Central memory CD4-positive, alpha-beta T cell (primary cell): ENCODE measurements around the gene PPY.
"Not testable (repeated sequence)": the region's sequence is repeated elsewhere in the genome, so short reads cannot be mapped to it uniquely, and the experiment has no call there.

Experiments used
- DNase-seq: peaks from one replicate; pipeline ENCODE4 v3.0.0; 2022

Gene PPY

GRCh38 chr17:43962479-43962878 is 20.2 kb upstream of the PPY start:
- DNase-seq: no peak

GRCh38 chr17:43961954-43962353 is 19.7 kb upstream of the PPY start:
- no peak for DNase-seq

GRCh38 chr17:43961292-43961691 is 19.0 kb upstream of the PPY start:
- not testable (repeated sequence) for DNase-seq

GRCh38 chr17:43958748-43959352 is 16.6 kb upstream of the PPY start:
- no peak for DNase-seq

GRCh38 chr17:43956222-43956621 is 13.9 kb upstream of the PPY start:
- DNase-seq: no peak

GRCh38 chr17:43953746-43954145 is 11.5 kb upstream of the PPY start, which contains the start of gene PYY:
Gene PYY (minus strand): TSS chr17:43953940. CDS start chr17:43953483, 457 bp downstream.
- no peak for DNase-seq

GRCh38 chr17:43952724-43953666 is 10.7 kb upstream of the PPY start:
- DNase-seq: no peak

- DNase-seq: no peak
Observed at GRCh38 chr17:43952351-43952723, 10.1 kb upstream of the PPY start.

GRCh38 chr17:43951750-43952149 is 9.5 kb upstream of the PPY start:
- no peak for DNase-seq

- no peak for DNase-seq
Observed at GRCh38 chr17:43950554-43950953, 8.3 kb upstream of the PPY start.

- DNase-seq: no peak
Observed at GRCh38 chr17:43949781-43950180, 7.5 kb upstream of the PPY start.

GRCh38 chr17:43946781-43947180 is 4.5 kb upstream of the PPY start:
- no peak for DNase-seq

GRCh38 chr17:43945074-43945829 is 3.0 kb upstream of the PPY start:
- no peak for DNase-seq

GRCh38 chr17:43940630-43941029 is 1.6 kb downstream of the PPY start:
- no peak for DNase-seq

- no peak for DNase-seq
Observed at GRCh38 chr17:43939886-43940285, 2.4 kb downstream of the PPY start.

GRCh38 chr17:43939452-43939851 is 2.8 kb downstream of the PPY start:
- not testable (repeated sequence) for DNase-seq

- no peak for DNase-seq
Observed at GRCh38 chr17:43938838-43939182, 3.5 kb downstream of the PPY start.

GRCh38 chr17:43936434-43936833 is 5.8 kb downstream of the PPY start:
- no peak for DNase-seq

GRCh38 chr17:43935926-43936261 is 6.4 kb downstream of the PPY start:
- DNase-seq: no peak

- DNase-seq: no peak
Observed at GRCh38 chr17:43935204-43935925, 6.9 kb downstream of the PPY start.

GRCh38 chr17:43932923-43933322 is 9.4 kb downstream of the PPY start:
- DNase-seq: no peak

GRCh38 chr17:43932357-43932756 is 9.9 kb downstream of the PPY start:
- DNase-seq: no peak

GRCh38 chr17:43931062-43931571 is 11.2 kb downstream of the PPY start:
- DNase-seq: no peak
